Bronchial epithelial cell (primary cell): ENCODE measurements around the gene NUP54. TPM values are rescaled to one million over a fixed set of nuclear protein-coding genes. Genes with fewer than 3 reads are reported as not detected.

ENCODE experiments used
- DNase-seq: peaks from one replicate; pipeline ENCODE4 v3.0.0-alpha.2; 2010; ENCODE audit warnings: low read depth
- FAIRE-seq: peaks from 2 replicates; lab custom pipeline; 2011; peaks lifted over from hg19 to GRCh38; lab: Jason Lieb, UNC
- H3K27me3 ChIP-seq: 2 replicates; pipeline ENCODE4 v1.5.1; 2011; ENCODE audit warnings: low read length; ENCODE audit not compliant: control insufficient read depth, insufficient read depth
- H3K36me3 ChIP-seq: 2 replicates; pipeline ENCODE4 v1.5.1; 2011; ENCODE audit warnings: low read length; ENCODE audit not compliant: control insufficient read depth, insufficient read depth
- H3K4me3 ChIP-seq: 2 replicates; pipeline ENCODE4 v1.5.1; 2011; ENCODE audit warnings: mild to moderate bottlenecking, low read depth, low read length, control low read depth
- total RNA-seq: library from RNA; depleted of rRNA; stranded (reverse); fragments of >200 nt; gene quantifications from 2 replicates; pipeline ENCODE4 v1.2.1, GENCODE V29; 2014
- TF ChIP-seq, protein P1 (sequence below): IDR thresholded peaks from 2 replicates; pipeline ENCODE4 v1.5.1; 2011; ENCODE audit warnings: mild to moderate bottlenecking, moderate library complexity, low read length, control low read depth, inconsistent platforms; ENCODE audit not compliant: insufficient read depth, severe bottlenecking

Gene NUP54
- total RNA-seq, 1 donor from 2014 or later = 62.4 TPM

DNA sequence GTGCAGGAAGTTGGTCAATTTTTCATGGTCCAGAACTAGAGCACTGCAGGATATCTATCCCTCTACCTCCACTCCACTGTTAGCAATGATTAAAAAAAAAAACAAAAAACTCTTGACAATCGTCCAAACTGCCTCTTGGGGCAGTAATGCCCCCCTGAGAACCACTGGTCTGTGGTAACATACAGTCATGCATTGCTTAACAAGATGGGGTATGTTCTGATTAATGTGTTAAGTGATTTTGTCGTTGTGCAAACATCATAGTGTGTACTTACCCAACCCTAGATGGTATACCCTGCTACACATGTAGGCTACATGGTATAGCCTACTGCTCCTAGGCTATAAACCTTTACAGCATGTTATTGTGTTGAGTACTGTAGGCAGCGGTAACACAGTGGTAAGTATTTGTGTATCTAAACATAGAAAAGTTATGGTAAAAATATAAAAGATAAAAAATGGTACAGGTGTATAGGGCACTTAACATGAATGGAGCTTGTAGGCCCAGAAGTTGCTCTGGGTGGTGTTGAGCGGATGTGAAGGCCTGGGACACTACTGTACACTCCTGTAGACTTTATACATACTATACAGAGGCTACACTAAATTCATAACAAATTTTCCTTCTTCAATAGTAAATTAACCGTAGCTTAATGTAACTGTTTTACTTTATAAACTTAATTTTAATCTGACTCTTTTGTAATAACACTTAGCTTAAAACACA is 39.6 kb downstream of the NUP54 start:
- TF ChIP-seq, protein P1, sequence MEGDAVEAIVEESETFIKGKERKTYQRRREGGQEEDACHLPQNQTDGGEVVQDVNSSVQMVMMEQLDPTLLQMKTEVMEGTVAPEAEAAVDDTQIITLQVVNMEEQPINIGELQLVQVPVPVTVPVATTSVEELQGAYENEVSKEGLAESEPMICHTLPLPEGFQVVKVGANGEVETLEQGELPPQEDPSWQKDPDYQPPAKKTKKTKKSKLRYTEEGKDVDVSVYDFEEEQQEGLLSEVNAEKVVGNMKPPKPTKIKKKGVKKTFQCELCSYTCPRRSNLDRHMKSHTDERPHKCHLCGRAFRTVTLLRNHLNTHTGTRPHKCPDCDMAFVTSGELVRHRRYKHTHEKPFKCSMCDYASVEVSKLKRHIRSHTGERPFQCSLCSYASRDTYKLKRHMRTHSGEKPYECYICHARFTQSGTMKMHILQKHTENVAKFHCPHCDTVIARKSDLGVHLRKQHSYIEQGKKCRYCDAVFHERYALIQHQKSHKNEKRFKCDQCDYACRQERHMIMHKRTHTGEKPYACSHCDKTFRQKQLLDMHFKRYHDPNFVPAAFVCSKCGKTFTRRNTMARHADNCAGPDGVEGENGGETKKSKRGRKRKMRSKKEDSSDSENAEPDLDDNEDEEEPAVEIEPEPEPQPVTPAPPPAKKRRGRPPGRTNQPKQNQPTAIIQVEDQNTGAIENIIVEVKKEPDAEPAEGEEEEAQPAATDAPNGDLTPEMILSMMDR = no peak
- FAIRE-seq = no peak
- H3K4me3 ChIP-seq = no peak overlapping the region
- no peaks in the 10 kb centered on the region for H3K27me3 ChIP-seq
- no peaks in the 10 kb centered on the region for H3K36me3 ChIP-seq
- DNase-seq = peak; percentile 75

DNA sequence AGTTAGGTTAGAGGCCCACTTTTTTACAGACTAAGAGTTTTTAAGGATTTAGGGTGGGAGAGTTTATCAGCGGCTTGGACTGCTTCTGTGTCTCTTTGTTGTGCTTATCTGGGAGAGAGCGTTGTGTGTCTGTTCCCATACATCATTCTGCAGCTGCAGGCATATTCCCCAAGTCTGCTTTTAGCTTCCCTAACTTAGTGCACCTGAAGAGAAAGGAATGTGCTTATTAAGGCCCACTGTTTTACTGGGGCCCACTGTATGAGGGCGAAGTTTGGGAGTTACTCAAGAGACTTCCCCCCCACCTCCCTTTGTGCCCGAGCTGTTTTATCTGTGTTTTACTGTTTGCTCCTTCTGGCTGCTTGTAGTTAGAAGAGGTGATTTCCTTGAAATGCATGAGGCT is 41.8 kb downstream of the NUP54 start:
- FAIRE-seq = no peak
- Histone ChIP-seq H3K36me3 (no peaks in the 10 kb centered on the region), H3K27me3 (no peaks in the 10 kb centered on the region), H3K4me3 (no peak overlapping the region)
- DNase-seq = no peak
- TF ChIP-seq, protein P1 = no peak

DNA sequence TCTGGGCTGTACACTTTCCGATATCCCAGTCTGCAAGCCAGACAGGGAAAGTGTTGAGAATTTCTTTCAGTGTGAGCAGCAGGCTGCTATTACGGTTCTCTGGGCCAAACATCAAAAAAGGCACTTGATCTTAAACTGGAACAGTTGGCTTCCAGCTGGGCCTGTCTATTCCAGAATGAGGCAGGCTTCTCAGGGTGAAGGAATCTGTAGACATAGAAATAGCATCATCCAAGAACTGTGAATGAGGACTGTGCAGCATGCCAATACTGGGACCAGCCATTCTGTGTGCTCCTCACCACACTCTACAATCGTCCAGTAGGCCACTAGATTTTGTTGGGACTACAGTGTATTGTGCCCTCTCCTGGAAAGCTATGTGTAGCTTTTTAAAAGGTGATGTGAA is 42.5 kb downstream of the NUP54 start:
- Histone ChIP-seq H3K36me3 (no peaks in the 10 kb centered on the region), H3K27me3 (no peaks in the 10 kb centered on the region), H3K4me3 (no peak overlapping the region)
- TF ChIP-seq, protein P1 = no peak
- DNase-seq (no peak), FAIRE-seq (no peak)

DNA sequence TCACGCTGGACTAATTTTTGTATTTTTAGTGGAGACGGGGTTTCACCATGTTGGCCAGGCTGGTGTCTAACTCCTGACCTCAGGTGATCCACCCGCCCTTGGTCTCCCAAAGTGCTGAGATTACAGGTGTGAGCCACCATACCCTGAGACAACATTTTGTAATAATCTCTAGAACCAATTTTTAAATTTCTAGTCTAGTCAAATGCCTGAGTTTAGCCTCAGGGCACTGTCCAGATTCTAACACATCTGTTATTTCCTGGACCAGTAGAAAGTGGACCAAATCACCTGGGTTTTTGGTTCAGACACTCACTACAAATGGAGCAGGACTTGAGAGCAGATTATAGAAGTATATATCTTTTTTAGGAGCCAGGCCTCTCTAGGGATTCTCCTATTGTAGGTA is 52.1 kb downstream of the NUP54 start:
- H3K36me3 ChIP-seq = no peaks in the 10 kb centered on the region
- no peak for FAIRE-seq
- TF ChIP-seq, protein P1 = no peak
- no peak overlapping the region for H3K4me3 ChIP-seq
- DNase-seq = no peak
- H3K27me3 ChIP-seq = no peaks in the 10 kb centered on the region

DNA sequence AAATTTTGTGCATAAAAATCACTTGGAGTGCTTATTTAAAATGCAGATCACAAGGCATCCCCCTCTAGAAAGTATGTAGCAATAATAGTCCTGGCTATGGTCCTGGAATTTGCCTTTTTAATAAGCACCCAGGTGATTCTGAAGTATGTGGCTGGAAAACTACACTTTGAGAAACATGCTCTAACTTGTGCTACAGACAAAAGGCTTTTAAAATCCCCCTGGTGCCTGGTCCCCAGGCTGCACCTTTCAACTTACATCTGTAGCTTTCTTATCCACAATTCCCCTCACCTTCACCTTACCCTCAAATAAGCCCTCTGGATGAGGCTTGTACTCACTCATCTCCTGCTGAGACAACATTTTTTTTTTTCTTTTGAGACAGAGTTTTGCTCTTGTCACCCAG is 52.6 kb downstream of the NUP54 start:
- FAIRE-seq = no peak
- Histone ChIP-seq H3K27me3 (no peaks in the 10 kb centered on the region), H3K36me3 (no peaks in the 10 kb centered on the region), H3K4me3 (no peak overlapping the region)
- peak; percentile 72 for DNase-seq
- TF ChIP-seq, protein P1 = no peak

DNA sequence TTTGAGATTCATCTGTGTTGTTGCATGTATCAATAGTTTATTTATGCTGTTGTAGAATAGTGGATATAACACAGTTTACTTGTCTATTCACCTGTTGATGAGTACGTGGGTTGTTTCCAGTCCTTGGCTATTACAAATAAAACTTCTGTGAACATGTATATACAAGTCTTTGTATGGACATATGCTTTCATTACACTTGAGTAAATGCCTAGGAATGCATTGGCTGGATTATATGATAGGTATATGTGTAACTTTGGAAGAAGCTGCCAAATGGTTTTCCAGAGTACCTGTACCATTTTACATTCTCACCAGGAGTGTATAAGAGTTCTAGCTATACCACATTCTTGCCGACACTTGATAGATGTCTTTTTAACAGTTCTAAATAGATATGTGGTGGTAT is 57.1 kb downstream of the NUP54 start:
- peak; percentile 99 for DNase-seq
- TF ChIP-seq, protein P1 = no peak
- Histone ChIP-seq H3K36me3 (no peaks in the 10 kb centered on the region), H3K27me3 (no peaks in the 10 kb centered on the region), H3K4me3 (no peak overlapping the region)
- FAIRE-seq = no peak
